T47D (cell line): Measurements from ENCODE around the gene AKT3.
"Not testable (repeated sequence)": the region's sequence is repeated elsewhere in the genome, so short reads cannot be mapped to it uniquely, and the experiment has no call there.

ENCODE experiments used
- DNase-seq, 2 experiments: peaks; one replicate each; pipeline versions ENCODE4 v3.0.0 to v3.0.0-alpha.2; 2011 to 2012; ENCODE audit warnings: low read depth in 1 of 2, low spot score in 1 of 2
- JUND ChIP-seq: IDR thresholded peaks from 2 replicates; pipeline ENCODE4 v1.6.1; 2012; ENCODE audit warnings: low read depth
- in situ Hi-C: cut with HindIII; loops from 2 replicates; pipeline ENCODE4 v1.10.0; 2016; ENCODE audit warnings: low sequenced_read_pairs, low pct_unique_long_range_greater_than_20kb

The AKT3 gene

GRCh38 chr1:243628476-243628907 is 221.6 kb downstream of the AKT3 start:
- in situ Hi-C loops, result no loop called here

GRCh38 chr1:243623841-243624240 is 226.2 kb downstream of the AKT3 start:
- in situ Hi-C loops, result no loop called here
- no peak for TF ChIP-seq JUND
- no peak for DNase-seq

More at GRCh38 chr1:243628476-243628907, 221.6 kb downstream of the AKT3 start:
- no peak for DNase-seq
- TF ChIP-seq JUND, result no peak

- in situ Hi-C loops, result no loop called here
- no peak for DNase-seq
- TF ChIP-seq JUND, result no peak
Measured at GRCh38 chr1:243621973-243622372, 228.1 kb downstream of the AKT3 start.

GRCh38 chr1:243620096-243620495 is 229.9 kb downstream of the AKT3 start:
- in situ Hi-C loops, result no loop called here
- DNase-seq, result no peak
- no peak for TF ChIP-seq JUND

- DNase-seq, result no peak
- in situ Hi-C loops, result no loop called here
- TF ChIP-seq JUND, result no peak
Measured at GRCh38 chr1:243609698-243610097, 240.3 kb downstream of the AKT3 start.

GRCh38 chr1:243605604-243606003 is 244.4 kb downstream of the AKT3 start:
- in situ Hi-C loops, result no loop called here
- no peak for TF ChIP-seq JUND
- no peak for DNase-seq

- TF ChIP-seq JUND, result no peak
- no peak for DNase-seq
- in situ Hi-C loops, result no loop called here
Measured at GRCh38 chr1:243601720-243602119, 248.3 kb downstream of the AKT3 start.

GRCh38 chr1:243598433-243598832 is 251.6 kb downstream of the AKT3 start:
- in situ Hi-C loops, result no loop called here
- no peak for TF ChIP-seq JUND
- DNase-seq, result no peak

GRCh38 chr1:243597383-243597782 is 252.7 kb downstream of the AKT3 start:
- DNase-seq, result no peak
- in situ Hi-C loops, result no loop called here
- TF ChIP-seq JUND, result no peak

GRCh38 chr1:243596431-243597062 is 253.5 kb downstream of the AKT3 start:
- in situ Hi-C loops, result no loop called here
- no peak for TF ChIP-seq JUND
- DNase-seq, result no peak

- in situ Hi-C loops, result no loop called here
- TF ChIP-seq JUND, result no peak
- DNase-seq, result no peak
Measured at GRCh38 chr1:243595527-243596210, 254.4 kb downstream of the AKT3 start.

GRCh38 chr1:243594455-243594854 is 255.6 kb downstream of the AKT3 start:
- in situ Hi-C loops, result no loop called here
- TF ChIP-seq JUND, result no peak
- DNase-seq, result no peak

GRCh38 chr1:243589286-243589685 is 260.8 kb downstream of the AKT3 start:
- in situ Hi-C loops, DNase-seq: not testable (repeated sequence)
